A673 (cell line): ENCODE results near the gene DEFB114. TPM values are rescaled to one million over a fixed set of nuclear protein-coding genes. Genes with fewer than 3 reads are reported as not detected.

Source experiments
- BruUV-seq: library from RNA; stranded (reverse); fragments of 400-500 nt; replicated peaks from 2 replicates; lab custom pipeline; 2021; lab: Mats Ljungman, UMichigan
- CTCF ChIA-PET: fragments of 300-600 bp; sonication (Branson Sonifier 250); formaldehyde crosslinking; loops from one replicate; lab custom pipeline; 2022; ENCODE audit warnings: antibody characterized with exemption; lab: Charles Lee
- POLR2A ChIA-PET: fragments of 300-600 bp; sonication (Branson Sonifier 250); formaldehyde crosslinking; loops from one replicate; lab custom pipeline; 2022; ENCODE audit warnings: antibody characterized with exemption; ENCODE audit not compliant: low non-redundant PET; lab: Charles Lee
- DNase-seq: peaks from one replicate; pipeline ENCODE4 v3.0.0-alpha.2; 2015; ENCODE audit warnings: low spot score
- H3K27ac ChIP-seq: fragments of 200-600 bp; sonication (generic); 2 replicates; pipeline ENCODE4 v1.5.1; 2016; ENCODE audit warnings: mixed run types, low read depth, mild to moderate bottlenecking, mixed read lengths, antibody characterized with exemption, low read length; ENCODE audit not compliant: poor library complexity, severe bottlenecking
- H3K27me3 ChIP-seq: fragments of 200-600 bp; sonication (generic); replicated peaks from 2 replicates; pipeline ENCODE4 v1.6.1; 2017; ENCODE audit warnings: mixed run types, low read depth, mild to moderate bottlenecking, mixed read lengths, antibody characterized with exemption, low read length; ENCODE audit not compliant: insufficient read depth, poor library complexity
- H3K36me3 ChIP-seq: fragments of 200-600 bp; sonication (generic); 2 replicates; pipeline ENCODE4 v1.6.1; 2016; ENCODE audit warnings: mixed run types, mild to moderate bottlenecking, mixed read lengths, antibody characterized with exemption, low read length; ENCODE audit not compliant: insufficient read depth, poor library complexity, severe bottlenecking
- H3K4me1 ChIP-seq: fragments of 200-600 bp; sonication (generic); 2 replicates; pipeline ENCODE4 v1.6.1; 2017; ENCODE audit warnings: mixed run types, mild to moderate bottlenecking, mixed read lengths, antibody characterized with exemption, low read length; ENCODE audit not compliant: insufficient read depth, poor library complexity, severe bottlenecking
- H3K4me3 ChIP-seq: fragments of 200-600 bp; sonication (generic); 2 replicates; pipeline ENCODE4 v1.5.1; 2016; ENCODE audit warnings: low read depth, mixed run types, mild to moderate bottlenecking, mixed read lengths, low read length; ENCODE audit not compliant: poor library complexity, severe bottlenecking
- H3K9me3 ChIP-seq: fragments of 200-600 bp; sonication (generic); 2 replicates; pipeline ENCODE4 v1.6.1; 2016; ENCODE audit warnings: mixed run types, low read depth, mild to moderate bottlenecking, mixed read lengths, antibody characterized with exemption, low read length; ENCODE audit not compliant: poor library complexity, severe bottlenecking
- EZH2 ChIP-seq: fragments of 200-600 bp; sonication (generic); IDR thresholded peaks from 2 replicates; pipeline ENCODE4 v1.6.1; 2017; ENCODE audit warnings: borderline replicate concordance, low read depth, mild to moderate bottlenecking, mixed read lengths, antibody characterized with exemption, low read length; ENCODE audit not compliant: poor library complexity, severe bottlenecking
- intact Hi-C: fragments of 100-400 bp; cut with micrococcal nuclease; formaldehyde crosslinking; loops from one replicate; pipeline ENCODE4 v1.10.0; 2022; ENCODE audit not compliant: unreplicated experiment
- total RNA-seq: library from RNA; stranded (reverse); gene quantifications from 2 replicates; pipeline ENCODE4 v1.2.3, GENCODE V29; 2021
- TF ChIP-seq, protein P1 (sequence below): fragments of 300-800, 200-600 bp; sonication (generic); conservative IDR thresholded peaks from 2 replicates; pipeline ENCODE4 v1.5.1; 2017; ENCODE audit warnings: low read depth, mild to moderate bottlenecking, antibody characterized with exemption, low read length, moderate library complexity, mixed read lengths

DEFB114 gene
- total RNA-seq, 1 experiment from 2014 or later: not detected

DNA sequence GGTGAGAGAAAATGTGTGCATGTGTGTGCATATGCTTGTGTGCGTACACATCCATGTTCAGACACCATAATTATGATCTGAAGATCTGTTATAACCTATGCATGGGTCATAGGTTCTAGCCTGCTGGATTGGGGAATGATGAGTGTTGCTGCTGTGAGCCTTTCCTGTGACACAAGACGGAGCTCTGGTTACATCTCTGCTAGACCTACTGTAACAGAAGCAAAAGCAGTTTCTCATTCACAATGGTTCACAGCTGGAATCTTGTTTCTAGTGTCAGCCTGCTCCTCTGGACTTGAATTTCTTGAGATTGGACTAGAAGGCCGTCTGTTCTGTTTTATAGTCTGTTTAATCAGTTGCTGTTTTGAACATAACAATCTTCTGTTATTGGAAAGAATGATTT, 40.1 kb downstream of the DEFB114 start:
- CTCF ChIA-PET: interaction anchor here (0.5 kb wide), 1 partner anchor 229 kb away, joined by 3 read pairs; no protein-coding TSS in a partner anchor
- Histone ChIP-seq H3K36me3 (no peaks in the 10 kb centered on the region), H3K4me1 (no peaks in the 10 kb centered on the region), H3K27me3 (no peaks in the 10 kb centered on the region), H3K4me3 (no peak overlapping the region), H3K9me3 (no peaks in the 10 kb centered on the region), H3K27ac (no peak overlapping the region)
- peak; percentile 22 for DNase-seq
- TF ChIP-seq EZH2: no peak
- TF ChIP-seq, protein P1, sequence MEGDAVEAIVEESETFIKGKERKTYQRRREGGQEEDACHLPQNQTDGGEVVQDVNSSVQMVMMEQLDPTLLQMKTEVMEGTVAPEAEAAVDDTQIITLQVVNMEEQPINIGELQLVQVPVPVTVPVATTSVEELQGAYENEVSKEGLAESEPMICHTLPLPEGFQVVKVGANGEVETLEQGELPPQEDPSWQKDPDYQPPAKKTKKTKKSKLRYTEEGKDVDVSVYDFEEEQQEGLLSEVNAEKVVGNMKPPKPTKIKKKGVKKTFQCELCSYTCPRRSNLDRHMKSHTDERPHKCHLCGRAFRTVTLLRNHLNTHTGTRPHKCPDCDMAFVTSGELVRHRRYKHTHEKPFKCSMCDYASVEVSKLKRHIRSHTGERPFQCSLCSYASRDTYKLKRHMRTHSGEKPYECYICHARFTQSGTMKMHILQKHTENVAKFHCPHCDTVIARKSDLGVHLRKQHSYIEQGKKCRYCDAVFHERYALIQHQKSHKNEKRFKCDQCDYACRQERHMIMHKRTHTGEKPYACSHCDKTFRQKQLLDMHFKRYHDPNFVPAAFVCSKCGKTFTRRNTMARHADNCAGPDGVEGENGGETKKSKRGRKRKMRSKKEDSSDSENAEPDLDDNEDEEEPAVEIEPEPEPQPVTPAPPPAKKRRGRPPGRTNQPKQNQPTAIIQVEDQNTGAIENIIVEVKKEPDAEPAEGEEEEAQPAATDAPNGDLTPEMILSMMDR: no peak
- POLR2A ChIA-PET: no interaction called here
- intact Hi-C loops: no loop called here
- BruUV-seq: no TSS peak

DNA sequence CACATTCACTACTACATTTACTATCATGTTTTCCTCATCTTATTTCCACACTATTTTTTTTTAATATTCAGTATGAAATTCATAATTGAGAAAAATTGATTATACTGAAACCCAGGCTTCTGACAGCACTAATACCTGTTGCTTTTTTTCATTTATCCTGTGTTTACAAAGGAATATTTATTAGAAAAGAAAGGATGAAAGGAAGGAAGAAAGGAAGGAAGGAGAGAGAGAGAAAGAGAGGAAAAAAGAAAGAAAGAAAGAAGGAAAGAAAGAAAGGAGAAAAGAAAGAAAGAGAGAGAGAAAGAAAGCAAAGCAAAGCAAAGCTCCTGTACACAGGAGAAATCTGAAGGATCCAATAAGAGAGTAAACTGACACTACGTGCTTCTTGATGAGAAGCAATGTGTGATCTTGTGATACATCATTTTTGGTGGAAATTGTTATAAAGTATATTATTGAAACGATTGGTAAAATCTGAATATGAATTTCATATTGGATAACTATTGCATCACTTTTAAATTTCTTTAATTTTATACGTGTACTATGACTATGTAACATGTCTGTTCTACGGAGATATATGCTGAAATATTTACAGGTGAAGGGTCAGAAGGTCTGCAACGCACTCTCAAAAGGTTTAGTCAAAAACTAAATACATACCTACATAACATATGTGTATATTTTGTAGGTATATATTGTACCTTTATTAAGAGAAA, 43.9 kb downstream of the DEFB114 start:
- H3K9me3 ChIP-seq: no peaks in the 10 kb centered on the region
- H3K4me3 ChIP-seq: no peak overlapping the region
- DNase-seq: no peak
- intact Hi-C loops: no loop called here
- CTCF ChIA-PET: no interaction called here
- POLR2A ChIA-PET: no interaction called here
- no peaks in the 10 kb centered on the region for H3K4me1 ChIP-seq
- H3K27ac ChIP-seq: no peak overlapping the region
- BruUV-seq: no TSS peak
- H3K36me3 ChIP-seq: no peaks in the 10 kb centered on the region
- H3K27me3 ChIP-seq: no peaks in the 10 kb centered on the region
- TF ChIP-seq EZH2: no peak
- TF ChIP-seq, protein P1: no peak

DNA sequence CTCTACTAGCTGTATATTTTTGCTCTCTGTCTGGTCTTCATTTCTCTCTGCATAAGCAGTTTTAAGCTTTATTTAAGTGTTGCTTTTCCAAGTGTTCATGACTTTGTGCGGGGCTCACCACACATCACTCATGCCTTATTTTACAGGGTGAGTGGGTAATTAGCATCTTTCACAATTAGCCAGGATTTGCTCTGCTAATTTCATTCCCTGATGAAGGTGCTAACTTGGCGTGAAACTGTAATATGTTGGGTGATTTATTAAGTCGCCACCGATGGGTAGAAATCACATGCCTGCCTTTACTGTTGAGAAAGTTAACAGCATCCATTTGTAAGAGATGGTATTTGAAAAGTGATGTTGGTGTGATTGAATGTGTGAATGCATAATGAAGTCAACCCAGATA, 44.7 kb downstream of the DEFB114 start:
- no peak overlapping the region for H3K27ac ChIP-seq
- no TSS peak for BruUV-seq
- H3K36me3 ChIP-seq: no peaks in the 10 kb centered on the region
- H3K27me3 ChIP-seq: no peaks in the 10 kb centered on the region
- no peak for DNase-seq
- H3K4me3 ChIP-seq: no peak overlapping the region
- intact Hi-C loops: no loop called here
- H3K9me3 ChIP-seq: no peaks in the 10 kb centered on the region
- no peaks in the 10 kb centered on the region for H3K4me1 ChIP-seq
- ChIA-PET CTCF (no interaction called here), POLR2A (no interaction called here)
- TF ChIP-seq, protein P1: no peak
- TF ChIP-seq EZH2: no peak
